Activated CD4-positive, alpha-beta memory T cell treated with anti-CD3 and anti-CD28 coated beads, Interleukin-2, amount 10 ng/mL, durations not matched to agents 7 days and 5 days (primary cell): ENCODE results near the gene COL5A3. TPM values are rescaled to one million over a fixed set of nuclear protein-coding genes. Genes with fewer than 3 reads are reported as not detected.

ENCODE experiments used
- CTCF ChIA-PET: fragments of 350-600 bp; sonication (Branson Sonifier 250); formaldehyde crosslinking; loops from one replicate; lab custom pipeline; 2021; ENCODE audit warnings: antibody characterized with exemption, inconsistent platforms; lab: Charles Lee
- POLR2A ChIA-PET: fragments of 350-600 bp; sonication (Branson Sonifier 250); formaldehyde crosslinking; loops from one replicate; lab custom pipeline; 2021; ENCODE audit warnings: antibody characterized with exemption; lab: Charles Lee
- DNase-seq: peaks from one replicate; pipeline ENCODE4 v3.0.0-alpha.2; 2020
- H3K27ac Mint-ChIP-seq: one replicate; pipeline ENCODE4 v1.8.0; 2021; ENCODE audit warnings: mild to moderate bottlenecking, mixed read lengths
- H3K27me3 Mint-ChIP-seq: one replicate; pipeline ENCODE4 v1.8.0; 2021; ENCODE audit warnings: mixed read lengths
- H3K36me3 Mint-ChIP-seq: one replicate; pipeline ENCODE4 v1.8.0; 2021; ENCODE audit warnings: low read depth, mixed read lengths
- H3K4me1 Mint-ChIP-seq: one replicate; pipeline ENCODE4 v1.8.0; 2021; ENCODE audit warnings: mixed read lengths
- H3K4me3 Mint-ChIP-seq: one replicate; pipeline ENCODE4 v1.8.0; 2021; ENCODE audit warnings: mild to moderate bottlenecking, mixed read lengths
- H3K9me3 Mint-ChIP-seq: one replicate; pipeline ENCODE4 v1.8.0; 2021; ENCODE audit warnings: mixed read lengths
- total RNA-seq, 2 experiments: library from RNA; stranded (reverse); gene quantifications; one replicate each; pipeline ENCODE4 v1.2.3, GENCODE V29; 2021

The COL5A3 gene
- total RNA-seq, 2 experiments from 2014 or later = 1.1 TPM

DNA sequence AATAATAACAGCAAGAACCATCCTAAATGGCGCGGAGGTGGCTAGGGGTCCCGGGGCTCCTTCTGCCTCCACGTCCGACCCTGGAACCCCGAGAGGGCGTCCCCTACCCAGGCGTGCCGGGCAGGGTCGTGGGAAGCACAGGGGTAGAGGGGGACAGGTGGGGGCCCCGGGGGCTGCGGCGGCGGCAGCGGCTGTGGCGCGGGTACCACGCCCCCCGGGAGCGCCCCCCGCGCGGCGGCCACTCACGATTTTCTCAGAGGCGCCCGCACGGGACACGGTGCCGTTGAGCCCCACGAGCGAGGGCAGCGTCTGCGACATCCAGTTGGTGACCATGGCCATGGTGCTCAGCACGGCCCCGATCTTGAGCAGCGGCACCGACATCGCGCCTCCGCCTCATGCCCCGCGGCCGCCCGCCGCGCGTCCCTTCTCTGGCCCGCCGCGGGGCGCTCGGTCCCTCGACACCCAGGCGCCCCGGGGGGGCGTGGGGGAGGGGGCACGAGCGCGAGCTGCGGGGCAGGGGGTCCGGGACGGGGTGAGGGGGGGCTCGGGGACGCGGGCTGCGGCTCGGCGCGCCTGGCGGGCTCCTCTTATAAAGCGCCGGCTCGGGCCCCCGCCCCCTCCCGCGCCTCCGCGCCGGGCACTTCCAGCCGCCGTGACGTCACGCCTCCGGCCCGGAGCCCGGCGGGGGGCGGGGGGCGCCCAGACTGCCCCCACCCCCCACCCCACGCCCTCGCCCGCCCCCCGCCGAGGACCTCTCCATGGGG, 96.9 kb downstream of the COL5A3 start:
- H3K27me3 Mint-ChIP-seq = peaks cover 29% of the 10 kb centered on the region
- no peak overlapping the region for H3K4me3 Mint-ChIP-seq
- no peak overlapping the region for H3K27ac Mint-ChIP-seq
- no peaks in the 10 kb centered on the region for H3K36me3 Mint-ChIP-seq
- ChIA-PET CTCF (no interaction called here), POLR2A (no interaction called here)
- H3K9me3 Mint-ChIP-seq = no peaks in the 10 kb centered on the region
- H3K4me1 Mint-ChIP-seq = peaks cover 15% of the 10 kb centered on the region
- no peak for DNase-seq

DNA sequence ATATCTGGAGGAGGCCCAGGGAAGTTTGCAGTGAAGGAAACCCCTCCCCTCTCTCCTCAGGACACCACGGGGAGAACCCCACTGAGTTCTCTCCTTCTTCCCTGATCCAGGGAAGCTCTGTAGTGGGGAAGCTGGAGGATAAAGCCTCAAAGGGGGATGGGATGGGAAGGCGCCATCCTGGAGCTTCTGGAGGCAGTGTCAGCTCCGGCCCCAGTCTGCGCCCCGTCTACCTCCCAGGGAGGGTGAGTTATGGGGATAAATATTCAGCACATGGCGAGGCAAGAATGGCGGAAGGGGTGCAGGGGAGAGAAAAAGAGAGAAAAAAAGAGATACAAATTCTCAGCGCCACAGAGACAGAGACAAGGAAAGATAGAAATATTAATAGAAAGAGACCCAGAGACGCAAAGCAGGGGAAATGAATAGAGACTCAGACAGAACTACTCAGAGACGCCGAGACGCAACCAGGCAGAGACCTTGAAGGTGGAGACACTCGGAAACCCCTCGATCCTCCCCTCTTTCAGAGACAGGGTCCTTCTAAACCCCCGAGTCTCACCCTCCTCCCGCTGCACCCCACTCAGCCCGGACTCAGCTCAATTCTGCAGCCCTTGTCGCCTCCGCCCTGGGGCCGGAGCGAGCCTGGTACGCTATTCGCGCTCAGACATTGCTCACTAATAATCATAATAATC, 97.6 kb downstream of the COL5A3 start:
- ChIA-PET CTCF (interaction anchor here (0.9 to 1.0 kb wide), 2 partner anchors 88 to 544 kb away, joined by 3 read pairs; no protein-coding TSS in a partner anchor), POLR2A (no interaction called here)
- Mint-ChIP-seq H3K4me1 (peaks cover 15% of the 10 kb centered on the region), H3K4me3 (peak overlapping the region; percentile 36), H3K27ac (no peak overlapping the region), H3K9me3 (no peaks in the 10 kb centered on the region), H3K27me3 (peaks cover 27% of the 10 kb centered on the region), H3K36me3 (no peaks in the 10 kb centered on the region)
- DNase-seq = no peak

DNA sequence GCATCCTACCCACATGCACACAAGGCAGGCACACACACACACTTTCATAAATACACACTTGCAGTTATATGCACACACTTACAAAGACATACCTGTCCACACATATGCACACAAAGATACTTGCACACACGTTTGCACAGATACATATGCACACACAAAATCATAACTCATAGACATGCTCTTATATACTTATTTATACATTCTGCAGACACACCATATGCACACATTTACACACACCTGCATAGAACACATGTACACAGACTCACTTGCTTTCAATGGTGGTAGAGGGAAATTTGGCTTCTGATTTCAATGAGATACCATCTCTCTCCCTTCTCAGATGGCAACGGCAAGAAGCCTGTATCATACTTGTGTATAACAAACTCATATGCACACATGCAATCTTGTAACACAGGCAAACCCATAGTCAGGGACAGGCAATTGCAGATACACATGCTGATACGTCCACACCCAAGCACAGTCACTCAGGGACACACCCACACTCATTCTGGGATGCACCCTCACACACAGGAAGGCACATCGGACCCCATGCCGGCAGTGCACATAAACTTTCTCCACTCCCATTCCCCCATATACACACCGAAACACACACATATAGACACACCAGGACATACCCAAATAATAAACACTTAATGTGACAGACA, 98.6 kb downstream of the COL5A3 start:
- ChIA-PET CTCF (no interaction called here), POLR2A (no interaction called here)
- peaks cover 10% of the 10 kb centered on the region for H3K4me1 Mint-ChIP-seq

DNA sequence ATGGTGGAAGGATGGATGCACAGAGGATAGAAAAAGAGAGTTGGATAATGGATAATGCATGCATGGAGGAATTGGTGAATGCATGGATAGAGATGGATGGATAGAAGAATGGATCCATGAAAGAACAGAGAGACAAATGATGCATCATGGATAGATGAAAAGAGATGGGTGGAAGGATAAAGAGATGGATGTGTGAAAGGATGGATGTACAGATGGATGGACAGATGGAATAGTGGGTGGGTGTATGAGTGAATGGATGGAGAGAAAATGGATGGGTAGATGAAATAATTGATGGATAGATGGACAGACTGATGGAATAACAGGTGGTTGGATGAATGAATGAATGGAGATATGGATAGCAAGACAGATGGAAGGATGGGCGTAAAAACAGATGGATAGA, 99.7 kb downstream of the COL5A3 start:
- ChIA-PET POLR2A (no interaction called here), CTCF (no interaction called here)
- H3K27ac Mint-ChIP-seq = no peak overlapping the region
- H3K4me1 Mint-ChIP-seq = peaks cover 10% of the 10 kb centered on the region
- no peaks in the 10 kb centered on the region for H3K9me3 Mint-ChIP-seq
- DNase-seq = no peak
- no peak overlapping the region for H3K4me3 Mint-ChIP-seq
- H3K36me3 Mint-ChIP-seq = no peaks in the 10 kb centered on the region
- peaks cover 12% of the 10 kb centered on the region for H3K27me3 Mint-ChIP-seq

More for the DNA sequence above, 98.6 kb downstream of the COL5A3 start:
- no peaks in the 10 kb centered on the region for H3K9me3 Mint-ChIP-seq
- DNase-seq = no peak
- no peak overlapping the region for H3K4me3 Mint-ChIP-seq
- no peak overlapping the region for H3K27ac Mint-ChIP-seq
- peaks cover 17% of the 10 kb centered on the region for H3K27me3 Mint-ChIP-seq
- H3K36me3 Mint-ChIP-seq = no peaks in the 10 kb centered on the region

Other genes starting within 250 kb of the COL5A3 start
- gene ZNF846, start 241.8 kb downstream of the COL5A3 start, total RNA-seq = 1 to 10 TPM; 6.5 to 6.7 TPM
- 10 to 100 TPM; 18.3 to 20.6 TPM for gene FBXL12, start 191.4 kb downstream of the COL5A3 start, total RNA-seq
- 100 to 1,000 TPM; 339 to 372 TPM for gene UBL5, start 182.6 kb downstream of the COL5A3 start, total RNA-seq
- gene PIN1, start 175.2 kb downstream of the COL5A3 start, total RNA-seq = 10 to 100 TPM; 96.0 to 97.0 TPM
- 10 to 100 TPM in 1 of 2 experiments, 1 to 10 TPM in 1; 9.7 to 10.5 TPM for gene OLFM2, start 74.0 kb downstream of the COL5A3 start, total RNA-seq
- not detected for gene RDH8, start 3.0 kb upstream of the COL5A3 start, total RNA-seq
- 100 to 1,000 TPM; 103 to 108 TPM for gene SHFL, start 75.8 kb upstream of the COL5A3 start, total RNA-seq
- gene ANGPTL6, start 92.2 kb upstream of the COL5A3 start, total RNA-seq = 1 to 10 TPM; 2.4 TPM
- 10 to 100 TPM; 74.3 to 75.6 TPM for gene PPAN, start 95.9 kb upstream of the COL5A3 start, total RNA-seq
- gene P2RY11, start 101.2 kb upstream of the COL5A3 start, total RNA-seq = 10 to 100 TPM; 33.2 to 33.5 TPM
- 100 to 1,000 TPM; 202 to 203 TPM for gene EIF3G, start 109.4 kb upstream of the COL5A3 start, total RNA-seq
- 100 to 1,000 TPM; 314 to 331 TPM for gene DNMT1, start 184.4 kb upstream of the COL5A3 start, total RNA-seq
- 10 to 100 TPM in 1 of 2 experiments, 1 to 10 TPM in 1; 9.5 to 10.6 TPM for gene S1PR2, start 220.8 kb upstream of the COL5A3 start, total RNA-seq
- 10 to 100 TPM; 55.4 to 58.6 TPM for gene MRPL4, start 241.7 kb upstream of the COL5A3 start, total RNA-seq